HG02943 (cell line): Measurements from ENCODE around the gene LRRC27.
"Not testable (repeated sequence)": the region's sequence is repeated elsewhere in the genome, so short reads cannot be mapped to it uniquely, and the experiment has no call there.

ENCODE experiments used
- ATAC-seq: cut with Tn5 transposase; IDR thresholded peaks from one replicate; pipeline ENCODE4 v1.9.1; 2021; ENCODE audit warnings: mild to moderate bottlenecking, low read depth, moderate library complexity; ENCODE audit not compliant: unreplicated experiment

The LRRC27 gene

GRCh38 chr10:132335189-132336063 lies 3.4 kb downstream of the LRRC27 start:
- peak; percentile 45 for ATAC-seq

- ATAC-seq = no peak
These were observed 4.2 kb downstream of the LRRC27 start for GRCh38 chr10:132336064-132336746.

GRCh38 chr10:132336919-132337407 lies 5.0 kb downstream of the LRRC27 start:
- no peak for ATAC-seq

GRCh38 chr10:132337854-132338253 lies 5.9 kb downstream of the LRRC27 start:
- not testable (repeated sequence) for ATAC-seq

GRCh38 chr10:132338876-132339275 lies 6.9 kb downstream of the LRRC27 start:
- ATAC-seq = no peak

- ATAC-seq = no peak
These were observed 7.3 kb downstream of the LRRC27 start for GRCh38 chr10:132339276-132339675.

- ATAC-seq = no peak
These were observed 9.0 kb downstream of the LRRC27 start for GRCh38 chr10:132341017-132341416.

- no peak for ATAC-seq
These were observed 9.8 kb downstream of the LRRC27 start for GRCh38 chr10:132341781-132342180.

- ATAC-seq = no peak
These were observed 10.6 kb downstream of the LRRC27 start for GRCh38 chr10:132342553-132342952.

- ATAC-seq = no peak
These were observed 12.4 kb downstream of the LRRC27 start for GRCh38 chr10:132344386-132344785.

- no peak for ATAC-seq
These were observed 13.4 kb downstream of the LRRC27 start for GRCh38 chr10:132345345-132345744.

- ATAC-seq = no peak
These were observed 14.8 kb downstream of the LRRC27 start for GRCh38 chr10:132346806-132347205.

- no peak for ATAC-seq
These were observed 15.4 kb downstream of the LRRC27 start for GRCh38 chr10:132347211-132347930.

GRCh38 chr10:132347931-132348267 lies 15.9 kb downstream of the LRRC27 start:
- ATAC-seq = no peak

- no peak for ATAC-seq
These were observed 17.8 kb downstream of the LRRC27 start for GRCh38 chr10:132349766-132350165.

- no peak for ATAC-seq
These were observed 18.4 kb downstream of the LRRC27 start for GRCh38 chr10:132350391-132350790.

GRCh38 chr10:132350946-132351345 lies 19.0 kb downstream of the LRRC27 start:
- ATAC-seq = no peak

- ATAC-seq = no peak
These were observed 19.6 kb downstream of the LRRC27 start for GRCh38 chr10:132351611-132352010.

GRCh38 chr10:132352462-132353308 lies 20.7 kb downstream of the LRRC27 start:
- not testable (repeated sequence) for ATAC-seq
